ENCODE measurements around the gene DACT1.

DNA sequence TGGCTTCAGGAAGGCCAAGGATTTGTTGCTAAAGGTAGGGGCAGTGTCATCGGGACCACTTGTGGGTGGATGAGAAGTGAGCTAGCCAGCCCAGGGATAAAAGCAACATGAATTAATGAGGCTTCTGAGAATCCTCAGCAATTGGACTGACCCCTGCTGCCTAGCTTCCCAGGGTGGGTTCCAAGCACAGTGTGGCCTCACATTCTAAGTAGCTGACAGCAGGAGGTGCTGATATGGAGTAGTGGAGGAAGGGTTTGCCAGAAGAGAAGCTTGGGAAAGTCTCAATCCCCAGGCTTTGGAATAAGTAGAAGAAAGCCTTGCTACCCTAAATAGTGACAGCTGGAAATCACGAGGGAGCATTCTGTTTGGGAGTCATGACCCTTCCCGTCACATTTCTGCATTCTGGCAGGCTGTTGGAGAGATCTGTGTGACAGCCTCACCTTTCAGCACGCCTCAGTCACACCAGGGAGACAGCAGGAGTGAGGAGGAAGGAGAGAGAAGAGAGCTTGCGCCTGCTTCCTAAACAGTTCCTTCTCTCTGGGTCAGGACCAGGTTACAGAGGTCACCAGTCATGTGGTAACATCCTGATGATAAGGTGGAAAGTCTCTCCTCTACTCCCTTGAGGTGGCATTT is 31.2 kb downstream of the DACT1 start:
- TF ChIP-seq, protein P1, sequence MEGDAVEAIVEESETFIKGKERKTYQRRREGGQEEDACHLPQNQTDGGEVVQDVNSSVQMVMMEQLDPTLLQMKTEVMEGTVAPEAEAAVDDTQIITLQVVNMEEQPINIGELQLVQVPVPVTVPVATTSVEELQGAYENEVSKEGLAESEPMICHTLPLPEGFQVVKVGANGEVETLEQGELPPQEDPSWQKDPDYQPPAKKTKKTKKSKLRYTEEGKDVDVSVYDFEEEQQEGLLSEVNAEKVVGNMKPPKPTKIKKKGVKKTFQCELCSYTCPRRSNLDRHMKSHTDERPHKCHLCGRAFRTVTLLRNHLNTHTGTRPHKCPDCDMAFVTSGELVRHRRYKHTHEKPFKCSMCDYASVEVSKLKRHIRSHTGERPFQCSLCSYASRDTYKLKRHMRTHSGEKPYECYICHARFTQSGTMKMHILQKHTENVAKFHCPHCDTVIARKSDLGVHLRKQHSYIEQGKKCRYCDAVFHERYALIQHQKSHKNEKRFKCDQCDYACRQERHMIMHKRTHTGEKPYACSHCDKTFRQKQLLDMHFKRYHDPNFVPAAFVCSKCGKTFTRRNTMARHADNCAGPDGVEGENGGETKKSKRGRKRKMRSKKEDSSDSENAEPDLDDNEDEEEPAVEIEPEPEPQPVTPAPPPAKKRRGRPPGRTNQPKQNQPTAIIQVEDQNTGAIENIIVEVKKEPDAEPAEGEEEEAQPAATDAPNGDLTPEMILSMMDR (IDR thresholded peaks at IDR 0.05), result no peak
- TF ChIP-seq POLR2A (IDR thresholded peaks at IDR 0.05) (no peak), EP300 (IDR thresholded peaks at IDR 0.05) (no peak)

Data from tibial nerve (tissue), 4 donors.